HG03135 (cell line): Measurements from ENCODE around the gene MET.
"Not testable (repeated sequence)": the region's sequence is repeated elsewhere in the genome, so short reads cannot be mapped to it uniquely, and the experiment has no call there.

Source experiments
- ATAC-seq: cut with Tn5 transposase; IDR thresholded peaks from one replicate; pipeline ENCODE4 v1.9.1; 2021; ENCODE audit warnings: mild to moderate bottlenecking, moderate library complexity; ENCODE audit not compliant: unreplicated experiment

The MET gene

GRCh38 chr7:116671681-116672595, at the start of gene MET:
Gene MET (plus strand): TSS chr7:116672196. CDS start chr7:116699085, 26,889 bp downstream.
- peak; percentile 82 for ATAC-seq

- no peak for ATAC-seq
Measured at GRCh38 chr7:116626886-116627285, 45.1 kb upstream of the MET start.

- ATAC-seq, result no peak
Measured at GRCh38 chr7:116629051-116629463, 42.9 kb upstream of the MET start.

- ATAC-seq, result peak; percentile 97
Measured at GRCh38 chr7:116630357-116630756, 41.6 kb upstream of the MET start.

- peak; percentile 16 for ATAC-seq
Measured at GRCh38 chr7:116630932-116631671, 40.9 kb upstream of the MET start.

GRCh38 chr7:116631676-116632075, 40.3 kb upstream of the MET start:
- no peak for ATAC-seq

GRCh38 chr7:116632384-116632783, 39.6 kb upstream of the MET start:
- ATAC-seq, result no peak

GRCh38 chr7:116633131-116633988, 38.6 kb upstream of the MET start:
- ATAC-seq, result no peak

- no peak for ATAC-seq
Measured at GRCh38 chr7:116636997-116637396, 35.0 kb upstream of the MET start.

GRCh38 chr7:116638592-116638991, 33.4 kb upstream of the MET start:
- ATAC-seq, result not testable (repeated sequence)

- no peak for ATAC-seq
Measured at GRCh38 chr7:116641551-116642153, 30.3 kb upstream of the MET start.

GRCh38 chr7:116643148-116643547, 28.8 kb upstream of the MET start:
- not testable (repeated sequence) for ATAC-seq

- no peak for ATAC-seq
Measured at GRCh38 chr7:116644628-116645027, 27.4 kb upstream of the MET start.

GRCh38 chr7:116647290-116647689, 24.7 kb upstream of the MET start:
- no peak for ATAC-seq

- no peak for ATAC-seq
Measured at GRCh38 chr7:116647861-116648260, 24.1 kb upstream of the MET start.

GRCh38 chr7:116650436-116650835, 21.6 kb upstream of the MET start:
- ATAC-seq, result no peak

GRCh38 chr7:116652793-116653192, 19.2 kb upstream of the MET start:
- no peak for ATAC-seq

- ATAC-seq, result no peak
Measured at GRCh38 chr7:116653204-116653603, 18.8 kb upstream of the MET start.

- ATAC-seq, result no peak
Measured at GRCh38 chr7:116653646-116654045, 18.4 kb upstream of the MET start.

GRCh38 chr7:116659248-116659647, 12.7 kb upstream of the MET start:
- not testable (repeated sequence) for ATAC-seq

GRCh38 chr7:116661865-116662264, 10.1 kb upstream of the MET start:
- ATAC-seq, result no peak
